DMS53 (cell line): ENCODE measurements around the gene LDLRAD4.

ENCODE experiments used
- DNase-seq: peaks from one replicate; lab custom pipeline; 2025; lab: John Stamatoyannopoulos, UW

LDLRAD4 gene

GRCh38 chr18:13514558-13514957 lies 296.0 kb downstream of the LDLRAD4 start:
- DNase-seq = no peak

- no peak for DNase-seq
Observed at GRCh38 chr18:13516855-13517254, 298.3 kb downstream of the LDLRAD4 start.

GRCh38 chr18:13517369-13517768 lies 298.8 kb downstream of the LDLRAD4 start:
- DNase-seq = no peak

GRCh38 chr18:13518382-13518781 lies 299.8 kb downstream of the LDLRAD4 start:
- DNase-seq = no peak

GRCh38 chr18:13520306-13520705 lies 301.7 kb downstream of the LDLRAD4 start:
- DNase-seq = no peak

GRCh38 chr18:13520741-13521140 lies 302.2 kb downstream of the LDLRAD4 start:
- no peak for DNase-seq

- no peak for DNase-seq
Observed at GRCh38 chr18:13521418-13521817, 302.9 kb downstream of the LDLRAD4 start.

GRCh38 chr18:13522256-13522655 lies 303.7 kb downstream of the LDLRAD4 start:
- no peak for DNase-seq

- no peak for DNase-seq
Observed at GRCh38 chr18:13522861-13523660, 304.5 kb downstream of the LDLRAD4 start.

GRCh38 chr18:13524054-13524453 lies 305.5 kb downstream of the LDLRAD4 start:
- no peak for DNase-seq

- no peak for DNase-seq
Observed at GRCh38 chr18:13524811-13525210, 306.3 kb downstream of the LDLRAD4 start.

GRCh38 chr18:13525381-13526029 lies 306.9 kb downstream of the LDLRAD4 start:
- DNase-seq = no peak

- DNase-seq = no peak
Observed at GRCh38 chr18:13526519-13526918, 308.0 kb downstream of the LDLRAD4 start.

GRCh38 chr18:13527256-13527655 lies 308.7 kb downstream of the LDLRAD4 start:
- no peak for DNase-seq

- DNase-seq = no peak
Observed at GRCh38 chr18:13527730-13528129, 309.2 kb downstream of the LDLRAD4 start.

GRCh38 chr18:13528739-13529392 lies 310.3 kb downstream of the LDLRAD4 start:
- no peak for DNase-seq

GRCh38 chr18:13530033-13530878 lies 311.7 kb downstream of the LDLRAD4 start:
- no peak for DNase-seq

- peak; percentile 38 for DNase-seq
Observed at GRCh38 chr18:13530879-13531387, 312.4 kb downstream of the LDLRAD4 start.

GRCh38 chr18:13531681-13532325 lies 313.2 kb downstream of the LDLRAD4 start:
- no peak for DNase-seq

- DNase-seq = no peak
Observed at GRCh38 chr18:13532406-13533075, 314.0 kb downstream of the LDLRAD4 start.

- DNase-seq = no peak
Observed at GRCh38 chr18:13534631-13535030, 316.1 kb downstream of the LDLRAD4 start.
